GF-D8 (cell line): ENCODE results near the gene ADCY7.
A peak's percentile ranks its signal among the peaks of the same experiment; 100 is the strongest.

Experiments used
- DNase-seq: peaks from one replicate; lab custom pipeline; 2025; lab: John Stamatoyannopoulos, UW

Gene ADCY7

DNA sequence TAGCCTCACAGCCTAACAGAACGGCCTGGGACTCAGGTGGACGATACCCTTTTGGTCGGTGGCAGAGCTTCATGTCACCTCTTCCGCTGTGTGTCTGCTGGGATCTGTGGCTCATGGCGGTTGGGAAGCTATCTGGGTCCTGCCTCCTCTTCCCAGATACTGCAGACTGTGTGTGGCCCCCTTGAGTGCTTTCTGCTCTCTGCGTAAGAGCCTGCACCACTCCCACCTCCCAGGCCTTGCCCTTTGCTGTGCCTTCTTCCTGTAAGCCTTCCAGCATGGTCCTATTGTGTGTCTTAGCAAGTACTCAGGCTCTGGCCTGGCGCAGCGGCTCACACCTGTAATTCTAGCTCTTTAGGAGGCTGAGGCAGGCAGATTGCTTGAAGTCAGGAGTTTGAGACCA, 17.5 kb upstream of the ADCY7 start:
- DNase-seq, result no peak

GRCh38 chr16:50251375-50252081, 14.8 kb upstream of the ADCY7 start:
- DNase-seq, result no peak

GRCh38 chr16:50252082-50252611, 14.2 kb upstream of the ADCY7 start:
- DNase-seq, result no peak

DNA sequence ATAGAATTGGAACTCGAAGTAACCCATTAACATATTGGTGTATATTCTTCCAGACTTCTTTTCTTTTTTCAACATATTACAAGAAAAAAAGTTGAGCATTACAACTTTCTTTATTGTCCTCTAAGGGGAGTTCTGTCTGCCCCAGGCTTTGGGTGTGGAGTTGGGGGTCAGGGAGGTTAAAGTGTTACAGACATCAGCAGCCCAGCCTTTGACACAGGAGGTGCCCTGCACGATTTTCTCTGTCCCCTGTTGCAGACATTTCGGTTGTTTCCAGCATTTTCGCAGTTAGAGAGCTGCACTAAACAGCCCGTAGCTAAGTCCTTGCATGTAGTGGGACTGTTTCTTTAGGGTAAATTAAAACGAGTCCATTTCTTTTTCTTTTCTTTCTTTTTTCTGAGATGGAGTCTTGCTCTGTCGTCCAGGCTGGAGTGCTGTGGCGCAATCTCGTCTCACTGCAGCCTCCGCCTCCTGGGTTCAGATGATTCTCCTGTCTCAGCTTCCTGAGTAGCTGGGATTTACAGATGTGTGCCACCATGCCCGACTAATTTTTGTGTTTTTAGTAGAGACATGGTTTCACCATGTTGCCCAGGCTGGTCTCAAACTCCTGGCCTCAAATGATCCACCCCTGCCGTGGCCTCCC, 13.4 kb upstream of the ADCY7 start:
- DNase-seq, result no peak

- no peak for DNase-seq
Measured at GRCh38 chr16:50253514-50253910, 12.8 kb upstream of the ADCY7 start.

DNA sequence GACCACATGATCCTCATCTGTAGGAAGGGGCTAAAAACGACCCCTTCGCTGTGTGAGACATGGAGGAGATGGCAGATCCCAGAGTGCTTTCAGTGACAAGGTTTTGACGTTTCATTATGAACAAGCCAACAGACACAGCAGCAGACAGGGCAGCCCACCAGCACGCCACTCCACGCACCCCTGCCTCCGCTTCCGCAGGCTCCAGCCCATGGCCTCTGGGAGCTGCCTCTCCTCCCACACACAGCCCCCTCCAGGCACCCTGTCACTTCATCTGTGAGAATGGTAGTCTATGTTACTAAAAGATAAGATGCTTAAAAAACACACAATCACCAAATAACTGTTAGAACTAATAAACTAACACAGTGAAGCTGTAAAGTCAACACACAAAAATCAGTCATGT, 12.3 kb upstream of the ADCY7 start:
- DNase-seq, result no peak

DNA sequence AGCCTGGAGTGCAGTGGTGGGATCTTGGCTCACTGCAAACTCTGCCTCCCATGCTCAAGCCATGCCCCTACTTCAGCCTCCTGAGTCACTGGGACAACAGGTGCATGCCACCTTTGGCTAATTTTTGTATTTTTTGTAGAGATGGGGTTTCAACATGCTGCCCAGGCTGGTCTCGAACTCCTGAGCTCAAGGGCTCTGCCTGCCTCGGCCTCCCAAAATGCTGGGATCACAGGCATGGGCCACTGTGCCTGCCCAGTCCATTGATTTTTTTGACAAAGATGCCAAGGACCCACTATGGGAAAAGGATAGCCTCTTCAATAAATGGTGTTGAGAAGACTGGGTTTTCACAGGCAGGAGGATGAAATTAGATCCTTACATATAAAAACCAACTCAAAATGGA, 10.8 kb upstream of the ADCY7 start:
- DNase-seq, result no peak

DNA sequence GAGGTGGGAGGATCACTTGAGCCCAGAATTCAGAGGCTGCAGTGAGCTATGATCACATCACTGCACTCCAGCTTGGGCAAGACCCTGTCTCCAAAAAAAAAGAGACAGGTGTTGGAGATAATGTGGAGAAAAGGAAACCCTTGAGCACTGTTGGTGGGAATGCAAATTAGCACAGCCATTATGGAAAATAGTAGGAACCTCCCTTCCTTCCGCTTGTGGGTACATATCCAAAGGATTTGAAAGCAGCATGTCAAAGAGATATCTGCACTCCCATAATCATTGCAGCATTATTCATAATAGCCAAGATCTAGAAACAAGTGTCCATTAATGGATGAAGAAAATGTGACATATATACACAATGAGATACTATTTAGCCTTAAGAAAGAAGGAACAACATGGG, 9.7 kb upstream of the ADCY7 start:
- no peak for DNase-seq

- DNase-seq, result no peak
Measured at GRCh38 chr16:50257876-50258275, 8.5 kb upstream of the ADCY7 start.

DNA sequence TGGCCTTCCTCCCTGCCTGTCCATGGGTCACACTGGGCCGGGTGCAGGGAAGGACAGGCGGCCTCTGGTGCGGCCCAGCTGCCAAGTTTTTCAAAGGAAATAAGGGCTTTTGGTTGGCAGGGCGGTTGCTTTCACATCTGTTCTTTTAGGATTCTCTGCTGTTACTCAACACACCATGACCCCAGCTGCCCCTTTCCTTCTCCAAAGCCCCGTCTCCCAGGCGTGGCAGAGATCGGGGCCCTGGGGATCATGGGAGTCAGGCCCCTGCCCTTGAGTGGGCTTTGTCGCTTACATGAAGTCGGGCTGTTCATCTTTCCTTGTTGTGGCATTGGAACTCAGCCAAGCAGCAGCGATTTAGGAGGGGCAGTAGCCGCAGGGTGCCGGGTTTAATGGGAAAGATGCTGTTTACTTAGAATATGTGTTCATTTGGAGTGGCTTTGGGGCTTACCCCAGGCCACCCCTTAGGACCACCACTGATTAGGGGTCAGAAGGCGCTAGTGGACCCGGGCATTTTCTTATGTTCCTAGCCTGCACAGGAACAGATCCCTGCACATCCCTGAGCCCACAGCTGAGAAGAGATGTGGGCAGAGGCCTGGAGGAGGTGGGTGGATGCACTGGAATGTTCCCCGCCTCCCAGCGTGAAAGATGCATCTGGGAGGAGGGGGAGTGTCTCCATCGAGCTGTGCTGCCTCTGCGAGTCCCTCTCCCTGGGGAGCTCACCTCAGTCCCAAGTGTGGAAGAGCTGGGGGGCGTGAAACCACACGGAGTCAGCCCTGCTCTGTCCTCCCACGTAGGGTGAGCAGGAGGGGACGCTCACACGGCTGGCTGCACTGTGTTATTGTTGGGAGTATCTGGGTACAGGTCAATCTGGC, 6.8 kb upstream of the ADCY7 start:
- DNase-seq, result peak; percentile 13

DNA sequence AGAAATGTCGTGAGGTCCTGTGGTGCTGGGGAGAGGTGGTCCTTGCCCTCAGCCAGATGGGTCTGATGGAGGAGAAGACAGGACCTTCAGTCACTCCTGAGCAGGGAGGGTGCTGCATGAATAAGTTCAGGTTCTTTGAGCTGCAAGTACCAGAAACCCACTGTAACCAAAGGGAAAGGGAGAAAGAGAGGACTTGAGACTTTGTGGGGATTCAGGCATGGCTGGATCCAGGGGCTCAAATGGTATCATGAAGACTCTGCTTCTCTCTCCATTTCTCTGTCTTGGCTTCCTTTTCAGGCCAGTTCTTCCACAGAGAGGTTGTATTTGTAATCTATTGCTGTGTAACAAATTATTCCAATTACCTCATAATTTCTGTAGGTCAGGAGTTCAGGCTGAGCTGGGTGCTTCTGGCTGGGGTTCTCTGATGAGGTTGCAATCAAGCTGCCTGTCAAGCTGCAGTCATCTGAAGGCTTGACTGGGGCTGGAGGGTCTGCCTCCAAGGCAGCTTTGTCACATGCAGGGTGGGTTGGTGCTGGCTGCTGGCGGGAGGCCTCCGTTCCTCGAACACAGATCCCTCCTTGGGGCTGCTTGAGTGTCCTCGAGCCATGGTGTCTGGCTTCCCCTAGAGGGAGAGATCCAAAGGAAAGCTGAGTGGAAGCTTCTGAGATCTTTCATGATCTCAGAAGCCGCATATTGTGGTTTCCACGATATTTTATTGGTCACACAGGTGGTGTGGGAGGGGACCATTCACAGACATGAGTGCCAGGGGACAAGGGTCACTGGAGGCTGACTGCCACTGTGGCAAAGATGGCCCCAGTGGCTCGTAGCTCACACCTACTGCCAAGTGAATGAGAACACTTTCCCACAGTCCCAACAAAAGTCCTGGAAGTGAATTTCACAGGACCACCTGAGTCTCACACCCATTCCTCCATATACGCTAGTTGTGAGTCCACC, 5.9 kb upstream of the ADCY7 start:
- no peak for DNase-seq

DNA sequence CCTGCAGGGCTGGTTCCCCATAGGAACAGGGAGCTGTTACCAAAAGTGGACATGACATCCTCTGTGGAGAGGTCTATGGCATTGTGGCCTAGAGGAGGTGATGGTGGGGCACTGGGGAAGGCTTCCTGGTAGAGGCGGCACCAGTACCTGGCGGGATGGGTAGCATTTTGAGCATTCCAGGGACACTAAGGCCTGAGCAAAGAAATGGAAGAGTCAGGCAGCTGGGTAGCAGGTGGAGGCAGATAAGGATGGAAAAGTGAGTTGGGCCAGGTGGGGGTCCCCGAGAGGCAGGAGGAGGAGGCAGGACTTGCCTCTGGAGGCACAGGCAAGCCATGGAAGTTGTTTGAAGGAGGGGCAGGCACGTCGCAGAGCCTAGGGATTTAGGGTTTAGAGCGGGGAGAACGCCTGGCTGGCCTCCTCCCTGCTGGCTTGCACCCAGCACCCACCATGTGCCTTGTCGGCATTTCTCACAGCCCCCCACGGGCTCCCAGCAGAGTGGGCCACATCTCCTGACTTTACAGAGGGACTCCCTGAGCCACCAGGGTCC, 5.1 kb upstream of the ADCY7 start:
- DNase-seq, result no peak

- DNase-seq, result no peak
Measured at GRCh38 chr16:50261707-50262235, 4.6 kb upstream of the ADCY7 start.

DNA sequence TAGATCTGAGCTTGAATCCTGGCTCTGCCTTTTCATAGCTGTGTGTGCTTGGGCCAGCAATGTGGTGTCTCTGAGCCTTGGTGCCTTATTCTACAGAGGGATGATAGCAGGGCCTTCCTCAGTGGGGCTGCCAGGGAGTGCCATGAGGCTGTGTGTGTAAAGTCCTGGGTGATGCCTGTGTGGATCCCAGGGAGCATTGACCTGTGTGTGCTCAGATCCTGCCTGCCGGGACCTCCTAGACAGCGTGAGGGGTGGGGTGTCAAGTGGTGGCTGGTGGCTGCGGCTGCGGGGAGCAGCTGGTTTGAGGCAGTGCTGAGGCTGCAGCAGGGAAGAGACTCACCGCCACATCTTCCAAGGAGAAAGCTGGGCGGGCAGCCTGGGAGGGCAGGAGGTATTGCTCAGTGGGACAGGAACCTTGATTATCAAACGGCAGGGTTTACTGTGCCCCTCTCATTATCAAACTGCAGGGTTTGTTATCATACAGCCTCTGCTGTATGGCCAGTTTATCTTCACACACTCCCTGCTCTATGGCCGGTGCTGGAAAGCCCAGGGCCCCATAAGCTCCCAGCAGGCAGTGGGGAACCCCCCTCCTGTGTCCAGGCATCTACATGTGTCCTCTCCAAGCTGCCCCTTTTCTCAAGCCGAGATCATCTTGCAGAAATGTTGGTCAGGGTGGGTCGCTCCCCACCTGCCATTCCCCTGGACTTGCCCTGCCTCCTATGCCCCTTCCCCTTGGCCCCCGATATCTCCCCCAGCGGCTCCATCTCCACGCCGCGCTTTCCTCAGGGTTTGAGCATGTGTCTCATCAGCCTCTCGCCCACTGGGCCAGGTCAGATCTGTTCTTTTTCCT, 3.1 kb upstream of the ADCY7 start:
- no peak for DNase-seq

DNA sequence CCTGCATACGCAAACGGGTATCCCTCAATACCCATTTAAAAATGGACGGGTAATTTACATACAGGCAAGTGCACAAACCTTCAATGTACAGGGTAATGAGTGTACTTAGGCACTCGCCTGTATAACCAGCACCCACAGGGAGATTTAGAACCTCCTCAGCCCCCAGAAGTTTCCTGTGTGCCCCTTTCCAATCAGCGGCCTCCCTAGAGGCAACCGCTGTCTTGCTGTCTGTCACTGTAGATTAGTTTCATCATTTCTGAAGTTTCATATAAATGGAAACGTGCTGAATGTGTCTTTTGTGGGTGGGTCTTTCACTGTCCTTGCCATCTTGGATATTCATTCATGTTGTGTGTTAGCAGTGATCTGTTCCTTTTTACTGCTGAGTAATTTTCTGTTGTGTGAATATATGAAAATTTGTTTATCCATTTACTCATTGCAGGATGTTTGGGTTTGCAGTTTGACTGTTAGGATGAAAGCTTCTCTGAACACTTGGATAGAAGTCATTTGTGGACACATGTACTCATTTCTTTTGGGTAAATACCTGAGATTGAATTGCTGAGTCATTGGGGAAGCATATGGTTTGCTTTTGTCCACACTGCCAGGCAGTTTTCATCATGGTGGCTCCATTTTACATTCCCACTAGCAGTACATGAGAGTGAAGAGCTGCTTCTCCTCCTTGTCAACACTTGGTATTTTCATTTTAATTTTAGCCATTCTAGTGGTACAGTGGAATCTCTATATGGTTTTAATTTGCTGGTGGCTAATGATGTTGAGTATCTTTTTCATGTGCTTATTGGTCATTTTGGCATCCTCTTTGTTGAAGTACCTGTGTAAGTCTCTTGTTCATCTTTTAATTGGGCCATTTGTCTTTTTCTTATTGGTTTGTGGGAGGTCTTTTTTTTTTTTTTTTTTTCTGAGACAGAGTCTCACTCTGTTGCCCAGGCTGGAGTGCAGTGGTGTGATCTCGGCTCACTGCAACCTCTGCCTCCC, 2.1 kb upstream of the ADCY7 start:
- DNase-seq, result no peak

GRCh38 chr16:50265260-50265659, 1.1 kb upstream of the ADCY7 start:
- peak; percentile 18 for DNase-seq

- no peak for DNase-seq
Measured at GRCh38 chr16:50265716-50266336, 525 bp upstream of the ADCY7 start.

GRCh38 chr16:50267151-50267631, 840 bp downstream of the ADCY7 start:
- DNase-seq, result no peak
